ENCODE data around the gene TRPV2.
"Not testable (repeated sequence)": the region's sequence is repeated elsewhere in the genome, so short reads cannot be mapped to it uniquely, and the experiment has no call there.

The TRPV2 gene, protein sequence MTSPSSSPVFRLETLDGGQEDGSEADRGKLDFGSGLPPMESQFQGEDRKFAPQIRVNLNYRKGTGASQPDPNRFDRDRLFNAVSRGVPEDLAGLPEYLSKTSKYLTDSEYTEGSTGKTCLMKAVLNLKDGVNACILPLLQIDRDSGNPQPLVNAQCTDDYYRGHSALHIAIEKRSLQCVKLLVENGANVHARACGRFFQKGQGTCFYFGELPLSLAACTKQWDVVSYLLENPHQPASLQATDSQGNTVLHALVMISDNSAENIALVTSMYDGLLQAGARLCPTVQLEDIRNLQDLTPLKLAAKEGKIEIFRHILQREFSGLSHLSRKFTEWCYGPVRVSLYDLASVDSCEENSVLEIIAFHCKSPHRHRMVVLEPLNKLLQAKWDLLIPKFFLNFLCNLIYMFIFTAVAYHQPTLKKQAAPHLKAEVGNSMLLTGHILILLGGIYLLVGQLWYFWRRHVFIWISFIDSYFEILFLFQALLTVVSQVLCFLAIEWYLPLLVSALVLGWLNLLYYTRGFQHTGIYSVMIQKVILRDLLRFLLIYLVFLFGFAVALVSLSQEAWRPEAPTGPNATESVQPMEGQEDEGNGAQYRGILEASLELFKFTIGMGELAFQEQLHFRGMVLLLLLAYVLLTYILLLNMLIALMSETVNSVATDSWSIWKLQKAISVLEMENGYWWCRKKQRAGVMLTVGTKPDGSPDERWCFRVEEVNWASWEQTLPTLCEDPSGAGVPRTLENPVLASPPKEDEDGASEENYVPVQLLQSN

GRCh38 chr17:16415031-16415924, at the start of gene TRPV2:
Gene TRPV2 (plus strand): TSS chr17:16415571. CDS start chr17:16417669, 2,098 bp downstream.
- no peak for DNase-seq

GRCh38 chr17:16371742-16372141, 43.6 kb upstream of the TRPV2 start:
- peak; percentile 76 for DNase-seq

DNA sequence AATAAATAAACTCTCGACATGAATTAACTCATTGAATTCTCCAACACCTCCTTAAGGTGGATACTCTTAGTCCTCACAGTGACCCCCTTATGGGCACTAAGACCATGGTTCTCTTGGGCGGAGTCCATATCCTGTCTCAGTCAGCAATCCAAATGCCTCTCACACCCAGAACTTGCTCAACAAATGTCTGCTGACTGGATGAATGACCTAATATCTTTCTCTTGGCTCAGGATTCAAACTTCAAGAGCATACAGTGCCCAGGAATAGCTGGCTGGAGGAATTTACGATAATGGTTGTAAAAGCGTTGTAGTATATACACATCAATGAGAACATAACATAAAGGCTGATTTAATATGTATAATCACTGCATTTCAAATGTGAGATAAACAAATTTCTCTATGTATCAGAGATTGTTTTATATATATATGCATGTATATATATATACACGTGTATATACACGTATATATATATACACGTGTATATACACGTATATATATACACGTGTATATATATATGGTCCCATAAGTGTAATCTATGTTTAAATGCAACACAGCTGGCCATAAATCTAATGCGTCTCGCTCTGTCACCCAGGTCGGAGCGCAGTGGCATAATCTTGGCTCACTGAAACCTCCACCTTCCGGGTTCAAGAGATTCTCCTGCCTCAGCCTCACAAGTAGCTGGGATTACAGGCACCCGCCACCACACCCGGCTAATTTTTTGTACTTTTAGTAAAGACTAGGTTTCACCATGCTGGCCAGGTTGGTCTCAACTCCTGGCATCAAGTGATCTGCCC, 41.0 kb upstream of the TRPV2 start:
- DNase-seq, result no peak

DNA sequence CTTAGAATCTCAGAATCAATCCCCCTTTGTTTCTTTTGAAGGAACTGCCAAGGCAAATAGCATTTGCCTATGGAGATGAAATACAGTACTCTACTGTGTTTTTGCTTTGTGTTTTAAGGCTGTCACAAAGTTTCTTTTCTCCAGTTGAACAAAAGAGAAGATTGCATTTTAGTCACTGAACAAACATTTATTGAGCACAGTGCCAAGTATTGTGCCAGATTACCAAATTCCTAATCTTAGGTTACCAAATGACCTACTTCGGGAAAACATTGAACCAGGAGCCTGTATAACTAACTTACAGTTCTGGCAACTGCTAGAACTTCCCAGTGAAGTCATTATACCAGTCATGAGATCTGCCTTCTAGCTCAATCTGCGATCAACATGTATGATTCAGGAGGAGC, 37.4 kb upstream of the TRPV2 start:
- no peak for DNase-seq

DNA sequence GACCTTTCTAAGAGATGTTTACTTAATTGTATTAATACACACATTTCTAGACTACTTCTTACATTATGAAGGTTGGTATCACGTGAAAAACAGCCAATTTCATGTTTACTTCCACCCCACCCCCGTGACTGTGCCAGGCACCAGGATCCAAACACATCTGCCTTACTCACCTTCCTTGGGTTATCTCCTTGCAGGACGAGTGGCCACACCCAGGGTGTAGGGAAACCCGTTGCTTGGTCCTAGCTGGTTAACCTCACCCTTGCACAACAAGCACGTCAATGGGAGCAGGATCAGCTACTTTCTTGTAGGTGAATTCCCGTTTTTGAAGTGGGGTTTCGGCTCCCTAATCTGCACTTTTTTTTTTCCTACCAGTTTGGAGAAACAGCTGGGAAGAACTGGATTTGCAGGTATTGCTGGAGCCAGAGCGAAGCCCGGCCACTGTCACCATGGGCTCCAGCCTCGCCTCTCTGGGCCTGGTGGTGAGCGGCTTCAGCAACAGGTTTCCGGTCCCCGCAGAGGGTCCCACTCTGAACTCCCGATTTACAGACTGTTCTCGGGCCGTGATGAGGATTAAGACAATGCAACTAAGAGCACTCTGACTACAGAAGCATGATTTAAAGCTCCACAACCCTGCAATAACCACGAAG, 36.6 kb upstream of the TRPV2 start:
- DNase-seq, result no peak

DNA sequence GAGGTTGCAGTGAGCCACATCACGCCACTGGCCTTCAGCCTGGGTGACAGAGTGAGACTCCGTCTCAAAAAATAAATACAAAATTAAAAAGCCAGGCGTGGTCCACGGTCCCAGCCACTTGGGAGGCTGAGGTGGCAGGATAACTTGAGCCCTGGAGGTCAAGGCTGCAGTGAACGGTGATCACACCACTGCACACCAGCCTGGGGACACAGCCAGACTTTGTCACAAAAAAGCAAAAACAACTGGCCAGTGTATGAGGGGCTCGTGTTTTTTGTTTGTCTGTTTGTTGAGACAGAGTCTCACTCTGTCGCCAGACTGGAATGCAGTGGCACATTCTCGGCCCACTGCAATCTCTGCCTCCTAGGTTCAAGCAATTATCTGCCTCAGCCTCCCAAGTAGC, 35.7 kb upstream of the TRPV2 start:
- no peak for DNase-seq

- peak; percentile 97 for DNase-seq
These were observed 34.5 kb upstream of the TRPV2 start, which contains the start of gene UBB for GRCh38 chr17:16380640-16381495. Gene UBB (plus strand): TSS chr17:16381091. CDS start chr17:16381908, 817 bp downstream.

GRCh38 chr17:16381496-16381820, 33.9 kb upstream of the TRPV2 start:
- DNase-seq, result no peak

DNA sequence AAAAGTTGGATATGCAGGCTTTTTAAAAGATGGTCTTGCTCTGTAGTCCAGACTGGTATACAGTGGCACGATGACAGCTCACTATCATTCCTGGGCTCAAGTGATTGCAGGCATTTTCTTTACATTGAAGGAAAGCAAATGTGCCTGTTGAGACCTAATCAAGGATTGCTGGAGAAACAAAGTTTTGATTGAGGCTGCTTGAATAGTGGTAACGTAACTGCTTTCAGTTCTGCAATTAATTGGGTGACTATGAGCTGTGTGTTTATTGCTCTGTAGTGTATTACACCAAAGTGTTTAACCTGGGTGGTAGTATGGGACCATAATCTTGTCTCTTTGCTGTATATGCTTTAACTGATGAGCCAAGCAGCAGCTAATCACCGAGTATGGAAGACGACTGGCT, 32.2 kb upstream of the TRPV2 start:
- no peak for DNase-seq

- DNase-seq, result no peak
These were observed 31.5 kb upstream of the TRPV2 start for GRCh38 chr17:16383772-16384287.

DNA sequence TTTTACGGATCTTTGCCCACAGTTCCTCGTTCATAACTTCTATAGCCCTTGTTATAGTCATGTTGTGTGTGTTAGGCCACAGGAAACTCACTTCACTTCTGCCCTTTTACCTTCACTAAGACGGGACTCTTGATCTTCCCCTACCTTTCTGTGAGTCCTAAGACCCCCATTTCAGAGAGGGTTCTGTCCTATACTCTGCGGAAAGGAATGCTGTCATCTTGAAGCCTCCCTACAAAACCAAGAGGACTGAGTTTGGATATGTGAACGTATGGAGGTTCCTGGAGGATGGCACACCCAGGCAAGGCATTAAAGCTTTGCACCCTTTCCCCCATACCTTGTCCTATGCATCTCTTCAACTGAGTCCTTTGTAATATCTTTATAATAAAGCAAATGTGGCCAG, 30.8 kb upstream of the TRPV2 start:
- DNase-seq, result no peak

GRCh38 chr17:16386126-16386507, 29.3 kb upstream of the TRPV2 start:
- not testable (repeated sequence) for DNase-seq

DNA sequence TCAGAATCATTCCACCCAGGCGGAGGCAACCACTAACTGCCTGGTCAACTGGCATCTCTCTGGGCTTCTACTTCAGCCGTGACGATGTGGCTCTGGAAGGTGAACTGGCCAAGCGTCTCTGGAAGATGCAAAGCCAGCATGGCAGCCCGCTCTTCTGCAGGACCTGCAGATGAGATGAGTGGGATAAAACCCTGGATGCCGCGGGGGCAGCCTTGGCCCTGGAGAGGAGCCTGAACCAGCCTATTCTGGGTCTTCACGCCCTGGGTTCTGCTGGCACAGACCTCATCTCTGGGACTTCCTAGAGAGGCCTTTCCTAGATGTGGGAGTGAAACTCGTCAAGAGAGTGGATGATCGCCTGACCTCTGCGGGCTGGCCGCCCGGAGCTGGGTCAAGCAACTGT, 23.9 kb upstream of the TRPV2 start:
- no peak for DNase-seq

GRCh38 chr17:16392491-16392890, 22.9 kb upstream of the TRPV2 start:
- DNase-seq, result not testable (repeated sequence)

DNA sequence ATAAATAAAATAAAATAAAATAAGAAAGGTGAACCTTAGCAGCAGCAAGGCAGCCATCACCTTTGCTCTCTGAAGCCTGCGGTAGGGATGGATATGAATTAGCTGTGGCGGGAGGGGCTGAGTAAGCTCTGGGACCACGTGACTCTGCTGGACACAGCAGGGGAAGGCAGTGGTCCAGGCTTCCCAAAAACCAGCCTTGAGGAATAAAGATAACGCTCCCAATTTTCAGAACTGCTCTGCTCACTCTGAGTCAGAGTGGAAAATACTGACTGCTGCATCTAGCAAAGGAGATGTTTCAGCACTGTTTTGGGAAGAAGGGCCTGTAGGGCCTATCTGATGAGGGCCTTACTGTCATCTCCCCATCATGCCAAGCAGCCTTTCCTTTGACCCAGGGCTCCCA, 19.5 kb upstream of the TRPV2 start:
- DNase-seq, result not testable (repeated sequence)

GRCh38 chr17:16396693-16397092, 18.7 kb upstream of the TRPV2 start:
- not testable (repeated sequence) for DNase-seq

- DNase-seq, result peak; percentile 88
These were observed 16.8 kb upstream of the TRPV2 start for GRCh38 chr17:16398270-16399267.

GRCh38 chr17:16403847-16404246, 11.5 kb upstream of the TRPV2 start:
- DNase-seq, result not testable (repeated sequence)

Data from NCI-H2171 treated with DMSO at 0.1 percent for 48 hours (cell line).